ENCODE measurements around the gene RYR1.

RYR1 gene

GRCh38 chr19:38539751-38540150 is 106.3 kb downstream of the RYR1 start:
- Histone ChIP-seq H3K4me3 (no peak overlapping the region), H3K27ac (peak overlapping the region in 1 of 2 donors; percentile 60), H3K36me3 (no peaks in the 10 kb centered on the region), H3K27me3 (no peaks in the 10 kb centered on the region), H3K4me1 (peaks cover 0 to 34% (median 26%) of the 10 kb centered on the region in 4 donors), H3K9me3 (peaks cover 4 to 13% (median 12%) of the 10 kb centered on the region in 3 donors)
- intact Hi-C loops (cut with DNase I; ENCODE audit: low total_unique reads), result no loop called here
- no peak for DNase-seq
- no peak for TF ChIP-seq CTCF (IDR thresholded peaks at IDR 0.05)

- Histone ChIP-seq H3K27ac (no peak overlapping the region), H3K9me3 (no peaks in the 10 kb centered on the region), H3K4me3 (no peak overlapping the region), H3K27me3 (no peaks in the 10 kb centered on the region), H3K4me1 (peaks cover 0 to 37% (median 29%) of the 10 kb centered on the region in 4 donors), H3K36me3 (no peaks in the 10 kb centered on the region)
- intact Hi-C loops (cut with DNase I; ENCODE audit: low total_unique reads), result no loop called here
- no peak for DNase-seq
- no peak for TF ChIP-seq CTCF (IDR thresholded peaks at IDR 0.05)
These were observed 108.5 kb downstream of the RYR1 start for GRCh38 chr19:38542040-38542439.

- no peak for TF ChIP-seq CTCF (IDR thresholded peaks at IDR 0.05)
- Histone ChIP-seq H3K9me3 (no peaks in the 10 kb centered on the region), H3K4me3 (peak overlapping the region in 1 of 2 donors; percentile 3), H3K27ac (peak overlapping the region in 1 of 2 donors; percentile 1), H3K36me3 (no peaks in the 10 kb centered on the region), H3K4me1 (peaks cover 0 to 29% (median 22%) of the 10 kb centered on the region in 4 donors), H3K27me3 (no peaks in the 10 kb centered on the region)
- peak in 1 of 2 donors; percentile 60 for DNase-seq
- intact Hi-C loops (cut with DNase I; ENCODE audit: low total_unique reads), result no loop called here
These were observed 109.9 kb downstream of the RYR1 start for GRCh38 chr19:38543286-38543806.

GRCh38 chr19:38543807-38544568 is 110.5 kb downstream of the RYR1 start:
- Histone ChIP-seq H3K27me3 (no peaks in the 10 kb centered on the region), H3K9me3 (no peaks in the 10 kb centered on the region), H3K36me3 (no peaks in the 10 kb centered on the region), H3K4me3 (peak overlapping the region; percentile 3 to 14), H3K4me1 (peaks cover 0 to 23% (median 16%) of the 10 kb centered on the region in 4 donors), H3K27ac (peak overlapping the region in 1 of 2 donors; percentile 1)
- TF ChIP-seq CTCF (IDR thresholded peaks at IDR 0.05), result peak; percentile 53 to 61
- intact Hi-C loops (cut with DNase I; ENCODE audit: low total_unique reads), result no loop called here
- DNase-seq, result peak; percentile 62 to 82

- no peaks in the 10 kb centered on the region for H3K9me3 ChIP-seq
- intact Hi-C loops (cut with DNase I; ENCODE audit: low total_unique reads), result no loop called here
- H3K4me3 ChIP-seq, result no peak overlapping the region
- no peak for DNase-seq
- no peak overlapping the region for H3K27ac ChIP-seq
- TF ChIP-seq CTCF (IDR thresholded peaks at IDR 0.05), result no peak
- no peaks in the 10 kb centered on the region for H3K36me3 ChIP-seq
- H3K27me3 ChIP-seq, result no peaks in the 10 kb centered on the region
- H3K4me1 ChIP-seq, result peaks cover 0 to 16% (median 12%) of the 10 kb centered on the region in 4 donors
These were observed 111.3 kb downstream of the RYR1 start for GRCh38 chr19:38544569-38545315.
